ENCODE results near the gene CDKN3.
A peak's percentile ranks its signal among the peaks of the same experiment; 100 is the strongest.
"Not testable (repeated sequence)": the region's sequence is repeated elsewhere in the genome, so short reads cannot be mapped to it uniquely, and the experiment has no call there.

The CDKN3 gene

GRCh38 chr14:54370323-54371198 lies 26.2 kb upstream of the CDKN3 start:
- DNase-seq, result no peak

GRCh38 chr14:54374117-54374884 lies 22.5 kb upstream of the CDKN3 start:
- DNase-seq, result no peak

GRCh38 chr14:54377501-54377900 lies 19.3 kb upstream of the CDKN3 start:
- DNase-seq, result no peak

- DNase-seq, result not testable (repeated sequence)
Measured at GRCh38 chr14:54378893-54379292, 17.9 kb upstream of the CDKN3 start.

GRCh38 chr14:54380558-54380957 lies 16.2 kb upstream of the CDKN3 start:
- DNase-seq, result not testable (repeated sequence)

- DNase-seq, result no peak
Measured at GRCh38 chr14:54381821-54382220, 15.0 kb upstream of the CDKN3 start.

GRCh38 chr14:54383835-54384234 lies 13.0 kb upstream of the CDKN3 start:
- DNase-seq, result no peak

- no peak for DNase-seq
Measured at GRCh38 chr14:54385556-54385955, 11.3 kb upstream of the CDKN3 start.

- DNase-seq, result no peak
Measured at GRCh38 chr14:54387328-54387727, 9.5 kb upstream of the CDKN3 start.

GRCh38 chr14:54392131-54392859 lies 4.5 kb upstream of the CDKN3 start:
- DNase-seq, result no peak

- not testable (repeated sequence) for DNase-seq
Measured at GRCh38 chr14:54392986-54393884, 3.6 kb upstream of the CDKN3 start.

- no peak for DNase-seq
Measured at GRCh38 chr14:54394596-54394995, 2.2 kb upstream of the CDKN3 start.

- no peak for DNase-seq
Measured at GRCh38 chr14:54395284-54395683, 1.5 kb upstream of the CDKN3 start.

GRCh38 chr14:54395716-54396115 lies 1.1 kb upstream of the CDKN3 start:
- no peak for DNase-seq

- no peak for DNase-seq
Measured at GRCh38 chr14:54396183-54396492, 669 bp upstream of the CDKN3 start.

GRCh38 chr14:54399560-54399959 lies 2.8 kb downstream of the CDKN3 start:
- no peak for DNase-seq

- DNase-seq, result not testable (repeated sequence)
Measured at GRCh38 chr14:54403401-54404005, 6.7 kb downstream of the CDKN3 start.

- no peak for DNase-seq
Measured at GRCh38 chr14:54410215-54410614, 13.4 kb downstream of the CDKN3 start.

- DNase-seq, result no peak
Measured at GRCh38 chr14:54411371-54411770, 14.6 kb downstream of the CDKN3 start.

GRCh38 chr14:54420478-54421142 lies 23.8 kb downstream of the CDKN3 start:
- DNase-seq, result peak; percentile 76

- DNase-seq, result no peak
Measured at GRCh38 chr14:54423991-54424390, 27.2 kb downstream of the CDKN3 start.
